Neural cell (in vitro differentiated cells): ENCODE measurements around the gene BCL3. TPM values are rescaled to one million over a fixed set of nuclear protein-coding genes. Genes with fewer than 3 reads are reported as not detected.

Source experiments
- H2AFZ ChIP-seq: fragments of 200-600, 300-800 bp; sonication (generic), shearing (Covaris generic); 2 replicates; pipeline ENCODE4 v1.6.0; 2014; ENCODE audit warnings: low read depth, mild to moderate bottlenecking, antibody characterized with exemption, low read length, moderate library complexity
- H3F3A ChIP-seq: fragments of 200-600 bp; shearing (Covaris generic); 2 replicates; pipeline ENCODE4 v1.6.1; 2016; ENCODE audit warnings: mild to moderate bottlenecking, moderate library complexity, mixed read lengths, antibody characterized with exemption, low read length; ENCODE audit not compliant: insufficient read depth, poor library complexity, severe bottlenecking
- H3K27ac ChIP-seq: fragments of 200-600, 300-800 bp; sonication (generic), shearing (Covaris generic); 2 replicates; pipeline ENCODE4 v1.5.1; 2014; ENCODE audit warnings: mild to moderate bottlenecking, low read length, moderate library complexity
- H3K27me3 ChIP-seq: fragments of 300-800, 200-600 bp; sonication (generic), shearing (Covaris generic); 2 replicates; pipeline ENCODE4 v1.6.0; 2014; ENCODE audit warnings: mild to moderate bottlenecking, low read depth, low read length, moderate library complexity; ENCODE audit not compliant: insufficient read depth
- H3K36me3 ChIP-seq: fragments of 300-800, 200-600 bp; sonication (generic), shearing (Covaris generic); 2 replicates; pipeline ENCODE4 v1.5.1; 2014; ENCODE audit warnings: mild to moderate bottlenecking, antibody characterized with exemption, low read length, moderate library complexity; ENCODE audit not compliant: insufficient read depth
- H3K4me2 ChIP-seq: fragments of 300-800, 200-600 bp; sonication (generic), shearing (Covaris generic); 2 replicates; pipeline ENCODE4 v1.6.0; 2014; ENCODE audit warnings: mild to moderate bottlenecking, low read length
- H3K4me3 ChIP-seq: fragments of 300-800, 200-600 bp; sonication (generic), shearing (Covaris generic); 2 replicates; pipeline ENCODE4 v1.5.1; 2014; ENCODE audit warnings: mild to moderate bottlenecking, low read length, moderate library complexity
- H3K79me2 ChIP-seq: fragments of 200-600 bp; shearing (Covaris generic); replicated peaks from 2 replicates; pipeline ENCODE4 v1.6.0; 2014; ENCODE audit warnings: mild to moderate bottlenecking, low read length, moderate library complexity; ENCODE audit not compliant: insufficient read depth
- H3K9ac ChIP-seq: fragments of 300-800, 200-600 bp; sonication (generic), shearing (Covaris generic); 2 replicates; pipeline ENCODE4 v1.6.1; 2016; ENCODE audit warnings: mild to moderate bottlenecking, low read length, mixed read lengths
- H3K9me2 ChIP-seq: fragments of 200-600 bp; shearing (Covaris generic); 2 replicates; pipeline ENCODE4 v1.6.1; 2016; ENCODE audit warnings: mild to moderate bottlenecking, low read length, mixed read lengths; ENCODE audit not compliant: insufficient read depth
- H3K9me3 ChIP-seq: fragments of 200-600, 300-800 bp; sonication (generic), shearing (Covaris generic); 2 replicates; pipeline ENCODE4 v1.6.1; 2016; ENCODE audit warnings: mild to moderate bottlenecking, mixed run types, low read length, moderate library complexity, mixed read lengths
- H4K20me1 ChIP-seq: fragments of 200-600 bp; shearing (Covaris generic); 2 replicates; pipeline ENCODE4 v1.6.1; 2016; ENCODE audit warnings: mild to moderate bottlenecking, mixed run types; ENCODE audit not compliant: insufficient read depth
- EP300 ChIP-seq: fragments of 450-650 bp; conservative IDR thresholded peaks from 2 replicates; pipeline ENCODE4 v1.6.1; 2014; ENCODE audit warnings: antibody characterized with exemption, mild to moderate bottlenecking, moderate library complexity; ENCODE audit not compliant: poor library complexity, severe bottlenecking
- EZH2 ChIP-seq: fragments of 200-600, 300-800 bp; shearing (Covaris generic), sonication (generic); IDR thresholded peaks from 2 replicates; pipeline ENCODE4 v1.6.1; 2014; ENCODE audit warnings: antibody characterized with exemption, low read length, borderline replicate concordance, mild to moderate bottlenecking; ENCODE audit not compliant: insufficient read depth, poor library complexity, severe bottlenecking
- MXI1 ChIP-seq: fragments of 450-650 bp; conservative IDR thresholded peaks from 2 replicates; pipeline ENCODE4 v1.6.1; 2014; ENCODE audit warnings: antibody characterized with exemption, mild to moderate bottlenecking; ENCODE audit not compliant: poor library complexity, severe bottlenecking
- POLR2AphosphoS5 ChIP-seq: IDR thresholded peaks from 2 replicates; pipeline ENCODE4 v1.6.1; 2012
- RAD21 ChIP-seq: fragments of 450-650 bp; conservative IDR thresholded peaks from 2 replicates; pipeline ENCODE4 v1.6.1; 2014; ENCODE audit warnings: antibody characterized with exemption, mild to moderate bottlenecking, moderate library complexity
- SMC3 ChIP-seq: fragments of 450-650 bp; conservative IDR thresholded peaks from 2 replicates; pipeline ENCODE4 v1.6.1; 2014; ENCODE audit warnings: antibody characterized with exemption, mild to moderate bottlenecking, moderate library complexity; ENCODE audit not compliant: poor library complexity
- TAF1 ChIP-seq: IDR thresholded peaks from 2 replicates; pipeline ENCODE4 v1.6.1; 2012; ENCODE audit warnings: low read depth
- polyA plus RNA-seq: library from polyadenylated mRNA; depleted of rRNA; stranded (reverse); fragments of >200 nt; gene quantifications from 2 replicates; pipeline ENCODE4 v1.2.3, GENCODE V29; 2014
- TF ChIP-seq, protein P1 (sequence below): fragments of 450-650 bp; IDR thresholded peaks from 2 replicates; pipeline ENCODE4 v1.5.1; 2014; ENCODE audit warnings: antibody characterized with exemption, mild to moderate bottlenecking, moderate library complexity; ENCODE audit not compliant: poor library complexity, severe bottlenecking
- TF ChIP-seq, protein P2 (sequence below): IDR thresholded peaks from 2 replicates; pipeline ENCODE4 v1.6.1; 2012; ENCODE audit warnings: borderline replicate concordance

The BCL3 gene
- polyA plus RNA-seq, 1 donor from 2014 or later = 0.48 TPM

DNA sequence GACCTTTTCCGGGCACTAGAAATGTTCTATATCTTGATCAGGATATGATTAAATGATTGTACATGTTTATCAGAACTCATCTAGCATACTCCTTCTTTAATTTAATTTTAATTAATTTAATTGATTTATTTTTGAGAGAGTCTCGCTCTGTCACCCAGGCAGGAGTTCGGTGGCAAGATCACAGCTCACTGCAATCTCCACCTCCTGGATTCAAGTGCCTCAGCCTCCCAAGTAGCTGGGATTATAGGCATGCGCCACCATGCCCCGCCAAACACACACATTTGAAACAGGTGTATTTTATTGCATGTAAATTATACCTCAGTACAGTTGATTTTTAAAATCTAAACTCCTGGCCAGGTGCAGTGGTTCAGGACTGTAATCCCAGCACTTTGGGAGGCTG lies 17.4 kb upstream of the BCL3 start:
- Histone ChIP-seq H2AFZ (no peak overlapping the region), H3K9me2 (no peaks in the 10 kb centered on the region), H3K79me2 (no peaks in the 10 kb centered on the region), H3K27ac (no peak overlapping the region), H3K4me3 (no peak overlapping the region), H3F3A (no peaks in the 10 kb centered on the region), H3K4me2 (no peak overlapping the region), H3K9me3 (no peaks in the 10 kb centered on the region), H3K27me3 (no peaks in the 10 kb centered on the region), H3K36me3 (no peaks in the 10 kb centered on the region), H3K9ac (no peak overlapping the region), H4K20me1 (no peaks in the 10 kb centered on the region)
- TF ChIP-seq POLR2AphosphoS5 = no peak
- TF ChIP-seq MXI1 = no peak
- no peak for TF ChIP-seq EP300
- no peak for TF ChIP-seq TAF1
- TF ChIP-seq, protein P1, sequence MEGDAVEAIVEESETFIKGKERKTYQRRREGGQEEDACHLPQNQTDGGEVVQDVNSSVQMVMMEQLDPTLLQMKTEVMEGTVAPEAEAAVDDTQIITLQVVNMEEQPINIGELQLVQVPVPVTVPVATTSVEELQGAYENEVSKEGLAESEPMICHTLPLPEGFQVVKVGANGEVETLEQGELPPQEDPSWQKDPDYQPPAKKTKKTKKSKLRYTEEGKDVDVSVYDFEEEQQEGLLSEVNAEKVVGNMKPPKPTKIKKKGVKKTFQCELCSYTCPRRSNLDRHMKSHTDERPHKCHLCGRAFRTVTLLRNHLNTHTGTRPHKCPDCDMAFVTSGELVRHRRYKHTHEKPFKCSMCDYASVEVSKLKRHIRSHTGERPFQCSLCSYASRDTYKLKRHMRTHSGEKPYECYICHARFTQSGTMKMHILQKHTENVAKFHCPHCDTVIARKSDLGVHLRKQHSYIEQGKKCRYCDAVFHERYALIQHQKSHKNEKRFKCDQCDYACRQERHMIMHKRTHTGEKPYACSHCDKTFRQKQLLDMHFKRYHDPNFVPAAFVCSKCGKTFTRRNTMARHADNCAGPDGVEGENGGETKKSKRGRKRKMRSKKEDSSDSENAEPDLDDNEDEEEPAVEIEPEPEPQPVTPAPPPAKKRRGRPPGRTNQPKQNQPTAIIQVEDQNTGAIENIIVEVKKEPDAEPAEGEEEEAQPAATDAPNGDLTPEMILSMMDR = no peak
- no peak for TF ChIP-seq SMC3
- no peak for TF ChIP-seq RAD21
- no peak for TF ChIP-seq EZH2

DNA sequence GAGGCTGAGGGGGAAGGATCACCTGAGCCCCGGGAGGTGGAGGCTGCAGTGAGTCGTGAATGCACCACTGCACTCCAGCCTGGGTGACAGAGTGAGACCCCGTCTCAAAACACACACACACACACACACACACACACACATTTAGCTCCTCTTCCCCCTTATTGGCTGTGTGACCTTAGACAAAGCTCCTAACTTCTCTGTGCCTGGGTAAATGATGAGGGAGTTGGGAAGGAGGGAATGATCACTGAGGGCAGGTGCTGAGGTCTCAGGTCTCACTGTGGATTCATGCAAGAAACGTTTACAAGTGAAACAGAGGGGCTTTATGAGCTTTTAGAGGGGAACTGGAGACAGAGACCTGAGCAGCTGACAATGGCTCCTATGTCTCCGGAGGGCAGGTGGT lies 16.9 kb upstream of the BCL3 start:
- no peak overlapping the region for H3K27ac ChIP-seq
- H2AFZ ChIP-seq = no peak overlapping the region

More for the DNA sequence above, 16.9 kb upstream of the BCL3 start:
- H3F3A ChIP-seq = no peaks in the 10 kb centered on the region
- H3K4me3 ChIP-seq = no peak overlapping the region
- no peaks in the 10 kb centered on the region for H3K9me2 ChIP-seq
- no peak for TF ChIP-seq EZH2
- TF ChIP-seq, protein P1 = no peak
- TF ChIP-seq SMC3 = no peak
- TF ChIP-seq POLR2AphosphoS5 = no peak
- no peak for TF ChIP-seq TAF1
- TF ChIP-seq, protein P2, sequence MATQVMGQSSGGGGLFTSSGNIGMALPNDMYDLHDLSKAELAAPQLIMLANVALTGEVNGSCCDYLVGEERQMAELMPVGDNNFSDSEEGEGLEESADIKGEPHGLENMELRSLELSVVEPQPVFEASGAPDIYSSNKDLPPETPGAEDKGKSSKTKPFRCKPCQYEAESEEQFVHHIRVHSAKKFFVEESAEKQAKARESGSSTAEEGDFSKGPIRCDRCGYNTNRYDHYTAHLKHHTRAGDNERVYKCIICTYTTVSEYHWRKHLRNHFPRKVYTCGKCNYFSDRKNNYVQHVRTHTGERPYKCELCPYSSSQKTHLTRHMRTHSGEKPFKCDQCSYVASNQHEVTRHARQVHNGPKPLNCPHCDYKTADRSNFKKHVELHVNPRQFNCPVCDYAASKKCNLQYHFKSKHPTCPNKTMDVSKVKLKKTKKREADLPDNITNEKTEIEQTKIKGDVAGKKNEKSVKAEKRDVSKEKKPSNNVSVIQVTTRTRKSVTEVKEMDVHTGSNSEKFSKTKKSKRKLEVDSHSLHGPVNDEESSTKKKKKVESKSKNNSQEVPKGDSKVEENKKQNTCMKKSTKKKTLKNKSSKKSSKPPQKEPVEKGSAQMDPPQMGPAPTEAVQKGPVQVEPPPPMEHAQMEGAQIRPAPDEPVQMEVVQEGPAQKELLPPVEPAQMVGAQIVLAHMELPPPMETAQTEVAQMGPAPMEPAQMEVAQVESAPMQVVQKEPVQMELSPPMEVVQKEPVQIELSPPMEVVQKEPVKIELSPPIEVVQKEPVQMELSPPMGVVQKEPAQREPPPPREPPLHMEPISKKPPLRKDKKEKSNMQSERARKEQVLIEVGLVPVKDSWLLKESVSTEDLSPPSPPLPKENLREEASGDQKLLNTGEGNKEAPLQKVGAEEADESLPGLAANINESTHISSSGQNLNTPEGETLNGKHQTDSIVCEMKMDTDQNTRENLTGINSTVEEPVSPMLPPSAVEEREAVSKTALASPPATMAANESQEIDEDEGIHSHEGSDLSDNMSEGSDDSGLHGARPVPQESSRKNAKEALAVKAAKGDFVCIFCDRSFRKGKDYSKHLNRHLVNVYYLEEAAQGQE = no peak
- TF ChIP-seq MXI1 = no peak
- no peak for TF ChIP-seq EP300
- no peak for TF ChIP-seq RAD21
- H3K4me2 ChIP-seq = no peak overlapping the region
- H3K79me2 ChIP-seq = no peaks in the 10 kb centered on the region
- H3K27me3 ChIP-seq = no peaks in the 10 kb centered on the region
- H3K9me3 ChIP-seq = no peaks in the 10 kb centered on the region
- no peak overlapping the region for H3K9ac ChIP-seq
- H4K20me1 ChIP-seq = no peaks in the 10 kb centered on the region
- H3K36me3 ChIP-seq = no peaks in the 10 kb centered on the region
